ENCODE measurements around the gene ME3. TPM values are rescaled to one million over a fixed set of nuclear protein-coding genes. Genes with fewer than 3 reads are reported as not detected.

ME3 gene
- total RNA-seq, 3 donors from 2014 or later (not counting 1 experiment from before 2014, with no cell fraction given): 5.2 to 7.5 (median 6.9) TPM

DNA sequence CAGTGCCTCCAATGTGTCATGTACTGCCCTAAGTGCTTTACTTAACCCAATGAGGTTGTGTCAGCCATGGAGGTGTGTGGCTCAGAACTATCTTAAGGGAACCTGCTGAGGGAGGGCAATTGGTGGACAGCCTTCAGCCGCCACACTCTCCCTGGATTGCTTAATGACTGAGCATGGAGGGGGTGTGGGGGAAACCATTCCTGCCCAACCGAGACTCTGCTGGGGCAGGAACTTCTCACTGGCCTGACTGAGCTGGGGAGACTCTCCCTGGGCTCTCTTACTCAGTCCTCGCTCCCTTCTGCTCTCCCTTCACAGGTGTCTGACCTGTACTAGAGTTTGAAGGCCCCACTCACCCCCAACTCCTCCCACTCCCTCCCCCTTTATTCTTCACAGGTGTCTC is 183.0 kb downstream of the ME3 start:
- no peaks in the 10 kb centered on the region for H3K9me3 Mint-ChIP-seq
- intact Hi-C loops (cut with micrococcal nuclease): no loop called here
- no peak overlapping the region for H3K4me3 Mint-ChIP-seq
- WGBS (ENCODE audit: insufficient coverage): 88% methylated on average over 3 of the region's 3 CpGs
- Histone ChIP-seq H3K36me3 (ENCODE audit: control insufficient read depth, insufficient read depth, low read length) (no peaks in the 10 kb centered on the region), H3K4me3 (ENCODE audit: low read length) (no peak overlapping the region), H3K9me3 (ENCODE audit: control insufficient read depth, insufficient read depth, low read length) (no peaks in the 10 kb centered on the region), H3K4me1 (ENCODE audit: control insufficient read depth, insufficient read depth, low read length) (peaks cover 34% of the 10 kb centered on the region), H3K27ac (ENCODE audit: low read length) (no peak overlapping the region), H3K27me3 (ENCODE audit: control insufficient read depth, insufficient read depth, low read length) (no peaks in the 10 kb centered on the region)
- DNase-seq (no peak), ATAC-seq (no peak)
- no peak overlapping the region for H3K27ac Mint-ChIP-seq
- H3K36me3 Mint-ChIP-seq: no peaks in the 10 kb centered on the region
- no peak for TF ChIP-seq CTCF (IDR thresholded peaks at IDR 0.05)
- H3K4me1 Mint-ChIP-seq: peaks cover 45 to 56% of the 10 kb centered on the region in 2 donors
- peaks cover 36 to 45% of the 10 kb centered on the region in 2 donors for H3K27me3 Mint-ChIP-seq (ENCODE audit: low read depth in 2 of 2)

- H3K36me3 ChIP-seq (ENCODE audit: control insufficient read depth, insufficient read depth, low read length): no peaks in the 10 kb centered on the region
- H3K27me3 ChIP-seq (ENCODE audit: control insufficient read depth, insufficient read depth, low read length): no peaks in the 10 kb centered on the region
- H3K4me1 ChIP-seq (ENCODE audit: control insufficient read depth, insufficient read depth, low read length): peaks cover 34% of the 10 kb centered on the region
- 97% methylated on average over 4 of the region's 4 CpGs for WGBS (ENCODE audit: insufficient coverage)
- Mint-ChIP-seq H3K4me1 (peaks cover 45 to 56% of the 10 kb centered on the region in 2 donors), H3K9me3 (no peaks in the 10 kb centered on the region), H3K4me3 (no peak overlapping the region), H3K36me3 (no peaks in the 10 kb centered on the region), H3K27me3 (ENCODE audit: low read depth in 2 of 2) (peaks cover 33 to 45% of the 10 kb centered on the region in 2 donors), H3K27ac (no peak overlapping the region)
- intact Hi-C loops (cut with micrococcal nuclease): no loop called here
- no peak overlapping the region for H3K4me3 ChIP-seq (ENCODE audit: low read length)
- DNase-seq: no peak
- TF ChIP-seq CTCF (IDR thresholded peaks at IDR 0.05): no peak
- H3K9me3 ChIP-seq (ENCODE audit: control insufficient read depth, insufficient read depth, low read length): no peaks in the 10 kb centered on the region
- ATAC-seq: no peak
- no peak overlapping the region for H3K27ac ChIP-seq (ENCODE audit: low read length)
These were observed 183.9 kb downstream of the ME3 start for GRCh38 chr11:86488553-86488952.

DNA sequence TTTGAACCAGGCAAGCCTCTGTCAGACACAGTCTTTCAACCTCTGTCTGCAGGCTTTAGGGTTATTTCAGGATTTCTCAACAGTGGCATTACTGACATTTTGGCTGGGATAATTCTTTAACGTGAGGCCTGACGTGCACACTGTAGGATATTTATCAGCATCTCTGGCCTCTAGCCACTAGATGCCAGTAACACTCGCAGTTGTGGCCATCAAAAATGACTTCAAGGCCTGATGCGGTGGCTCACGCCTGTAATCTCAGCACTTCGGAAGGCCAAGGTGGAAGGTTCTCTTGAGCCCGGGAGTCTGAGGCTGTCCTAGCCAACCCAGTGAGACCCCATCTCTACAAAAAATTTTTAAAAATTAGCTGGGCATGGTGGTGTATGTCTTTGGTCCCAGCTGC is 184.7 kb downstream of the ME3 start:
- H3K4me1 Mint-ChIP-seq: peaks cover 45 to 63% of the 10 kb centered on the region in 2 donors
- WGBS (ENCODE audit: insufficient coverage): 66% methylated on average over 7 of the region's 7 CpGs
- no peak for ATAC-seq
- no peak for TF ChIP-seq CTCF (IDR thresholded peaks at IDR 0.05)
- intact Hi-C loops (cut with micrococcal nuclease): loop anchor here (2.0 kb wide), 3 partner anchors 15 to 735 kb away; no protein-coding TSS in a partner anchor
- Histone ChIP-seq H3K9me3 (ENCODE audit: control insufficient read depth, insufficient read depth, low read length) (no peaks in the 10 kb centered on the region), H3K4me3 (ENCODE audit: low read length) (no peak overlapping the region), H3K4me1 (ENCODE audit: control insufficient read depth, insufficient read depth, low read length) (peaks cover 34% of the 10 kb centered on the region), H3K27me3 (ENCODE audit: control insufficient read depth, insufficient read depth, low read length) (no peaks in the 10 kb centered on the region), H3K36me3 (ENCODE audit: control insufficient read depth, insufficient read depth, low read length) (no peaks in the 10 kb centered on the region), H3K27ac (ENCODE audit: low read length) (no peak overlapping the region)
- H3K36me3 Mint-ChIP-seq: peaks cover 5% of the 10 kb centered on the region
- no peak for DNase-seq
- no peak overlapping the region for H3K27ac Mint-ChIP-seq
- no peaks in the 10 kb centered on the region for H3K9me3 Mint-ChIP-seq
- peaks cover 40 to 49% of the 10 kb centered on the region in 2 donors for H3K27me3 Mint-ChIP-seq (ENCODE audit: low read depth in 2 of 2)
- no peak overlapping the region for H3K4me3 Mint-ChIP-seq
